Measurements from ENCODE around the gene MAB21L4. TPM values are rescaled to one million over a fixed set of nuclear protein-coding genes. Genes with fewer than 3 reads are reported as not detected.

Gene MAB21L4
- total RNA-seq, 1 experiment from 2014 or later: not detected

- Histone ChIP-seq H3K9ac (ENCODE audit: low read length) (no peak overlapping the region), H3K4me2 (ENCODE audit: low read length) (no peak overlapping the region), H2AFZ (ENCODE audit: low read depth, low read length, poor library complexity, severe bottlenecking) (no peak overlapping the region), H3K9me2 (ENCODE audit: insufficient read depth) (no peaks in the 10 kb centered on the region), H4K20me1 (ENCODE audit: insufficient read depth) (no peaks in the 10 kb centered on the region), H3K9me3 (ENCODE audit: control insufficient read depth in 1 of 2, insufficient read depth in 1 of 2, low read depth in 1 of 2, low read length in 2 of 2) (no peaks in the 10 kb centered on the region), H3K4me3 (replicated peaks in 1 of 2; ENCODE audit: low read depth in 1 of 2, low read length in 2 of 2) (no peak overlapping the region), H3K27ac (ENCODE audit: low read depth, low read length) (no peak overlapping the region), H3K4me1 (ENCODE audit: control insufficient read depth in 1 of 2, insufficient read depth in 2 of 2, low read length in 2 of 2) (no peaks in the 10 kb centered on the region), H3K27me3 (ENCODE audit: insufficient read depth, low read length) (0 out of 2 replicates have a peak, but pooled peaks cover 2% of the 10 kb centered on the region), H3K36me3 (ENCODE audit: control insufficient read depth in 1 of 2, insufficient read depth in 2 of 2, low read length in 2 of 2) (no peaks in the 10 kb centered on the region), H3K79me2 (ENCODE audit: insufficient read depth, low read length) (no peaks in the 10 kb centered on the region)
- intact Hi-C loops (cut with micrococcal nuclease): loop anchor here (1.0 to 5.0 kb wide), 2 partner anchors 30 to 328 kb away; no protein-coding TSS in a partner anchor
- DNase-seq (ENCODE audit: low read depth, low spot score) (peak; percentile 53), ATAC-seq (peak; percentile 96)
- ChIA-PET RAD21 (ENCODE audit: low non-redundant PET in 1 of 2, low total read pairs in 2 of 2, uncharacterized antibody in 2 of 2, unreplicated experiment in 2 of 2) (interaction anchor here (1.0 to 1.5 kb wide), 4 partner anchors 11 to 92 kb away, joined by 3 to 7 read pairs (median 4); no protein-coding TSS in a partner anchor), CTCF (interaction anchor here (0.6 to 1.7 kb wide), 25 partner anchors 9 to 424 kb away, joined by 3 to 17 read pairs (median 4); partner anchors contain the start of genes CAPN10, PASK and PPP1R7), POLR2A (no interaction called here)
- no TSS peak for BruUV-seq (replicated peaks)
- TF ChIP-seq REST (IDR thresholded peaks at IDR 0.05; ENCODE audit: low read depth) (peak; percentile 66), CEBPB (IDR thresholded peaks at IDR 0.05; ENCODE audit: low read depth) (no peak), ZNF274 (IDR thresholded peaks at IDR 0.05; ENCODE audit: low read depth, low read length) (no peak), CBX3 (IDR thresholded peaks at IDR 0.05; ENCODE audit: low read depth) (no peak; the same call in 1 of the 2 replicates), SRF (IDR thresholded peaks at IDR 0.05; ENCODE audit: low read depth) (no peak), SP1 (IDR thresholded peaks at IDR 0.05; ENCODE audit: low read depth) (no peak), ATF3 (IDR thresholded peaks at IDR 0.05) (no peak), JUND (IDR thresholded peaks at IDR 0.05) (no peak), MAX (IDR thresholded peaks at IDR 0.05) (no peak), ELF1 (IDR thresholded peaks at IDR 0.05; ENCODE audit: borderline replicate concordance, low read depth) (no peak), SIN3A (IDR thresholded peaks at IDR 0.05; ENCODE audit: low read depth) (no peak), YY1 (IDR thresholded peaks at IDR 0.05; ENCODE audit: extremely low read depth, insufficient replicate concordance, low read depth, low read length) (no peak), TCF7L2 (IDR thresholded peaks at IDR 0.05; ENCODE audit: borderline replicate concordance, extremely low read depth, insufficient read depth, insufficient read length) (no peak), ZFX (IDR thresholded peaks at IDR 0.05) (no peak), FOSL1 (IDR thresholded peaks at IDR 0.05; ENCODE audit: low read depth) (no peak), EZH2phosphoT487 (IDR thresholded peaks at IDR 0.05; ENCODE audit: borderline replicate concordance) (no peak), ZBTB33 (IDR thresholded peaks at IDR 0.05; ENCODE audit: extremely low read depth, insufficient replicate concordance, low read length) (no peak), EGR1 (IDR thresholded peaks at IDR 0.05; ENCODE audit: low read depth) (no peak), POLR2A (IDR thresholded peaks at IDR 0.05; ENCODE audit: borderline replicate concordance, extremely low read depth, insufficient read depth, insufficient read length) (no peak), POLR2AphosphoS5 (IDR thresholded peaks at IDR 0.05; ENCODE audit: low read depth, low read length) (no peak)
These were observed 55.4 kb downstream of the MAB21L4 start for GRCh38 chr2:240840435-240841060.
